Stimulated activated CD4-positive, alpha-beta T cell treated with anti-CD3 and anti-CD28 coated beads, Interleukin-4, amount 100 ng/mL, for 48 hours (primary cell): ENCODE measurements around the gene MON2.
"Not testable (repeated sequence)": the region's sequence is repeated elsewhere in the genome, so short reads cannot be mapped to it uniquely, and the experiment has no call there.

ENCODE experiments used
- DNase-seq, 2 donors: peaks; one replicate each; pipeline ENCODE4 v3.0.0-alpha.2; 2020; ENCODE audit warnings: low read depth in 2 of 2

MON2 gene

GRCh38 chr12:62481843-62482540, 15.4 kb downstream of the MON2 start:
- DNase-seq = no peak

- DNase-seq = no peak
Measured at GRCh38 chr12:62482769-62483168, 16.1 kb downstream of the MON2 start.

GRCh38 chr12:62484233-62484632, 17.6 kb downstream of the MON2 start:
- no peak for DNase-seq

- no peak for DNase-seq
Measured at GRCh38 chr12:62505786-62506185, 39.2 kb downstream of the MON2 start.

GRCh38 chr12:62512901-62513300, 46.3 kb downstream of the MON2 start:
- DNase-seq = no peak

GRCh38 chr12:62514080-62514479, 47.5 kb downstream of the MON2 start:
- not testable (repeated sequence) for DNase-seq

- DNase-seq = no peak
Measured at GRCh38 chr12:62516927-62517326, 50.3 kb downstream of the MON2 start.

- no peak for DNase-seq
Measured at GRCh38 chr12:62517887-62518286, 51.3 kb downstream of the MON2 start.

GRCh38 chr12:62519043-62519442, 52.4 kb downstream of the MON2 start:
- no peak for DNase-seq

- DNase-seq = no peak
Measured at GRCh38 chr12:62520361-62520760, 53.7 kb downstream of the MON2 start.

- no peak for DNase-seq
Measured at GRCh38 chr12:62522984-62523383, 56.4 kb downstream of the MON2 start.

GRCh38 chr12:62523619-62524018, 57.0 kb downstream of the MON2 start:
- no peak for DNase-seq

GRCh38 chr12:62525271-62525670, 58.6 kb downstream of the MON2 start:
- no peak for DNase-seq

- no peak for DNase-seq
Measured at GRCh38 chr12:62530596-62530995, 64.0 kb downstream of the MON2 start.

GRCh38 chr12:62532333-62532732, 65.7 kb downstream of the MON2 start:
- DNase-seq = no peak

GRCh38 chr12:62533087-62533754, 66.6 kb downstream of the MON2 start:
- no peak for DNase-seq

- DNase-seq = no peak
Measured at GRCh38 chr12:62533755-62534107, 67.1 kb downstream of the MON2 start.

- DNase-seq = no peak
Measured at GRCh38 chr12:62536546-62536945, 69.9 kb downstream of the MON2 start.

GRCh38 chr12:62537551-62537950, 70.9 kb downstream of the MON2 start:
- DNase-seq = no peak

- no peak for DNase-seq
Measured at GRCh38 chr12:62540354-62540753, 73.7 kb downstream of the MON2 start.

- DNase-seq = no peak
Measured at GRCh38 chr12:62542814-62543213, 76.2 kb downstream of the MON2 start.

GRCh38 chr12:62543324-62543723, 76.7 kb downstream of the MON2 start:
- DNase-seq = no peak

GRCh38 chr12:62543741-62544140, 77.1 kb downstream of the MON2 start:
- no peak for DNase-seq
